ENCODE data around the gene ZNF32.

Gene ZNF32

DNA sequence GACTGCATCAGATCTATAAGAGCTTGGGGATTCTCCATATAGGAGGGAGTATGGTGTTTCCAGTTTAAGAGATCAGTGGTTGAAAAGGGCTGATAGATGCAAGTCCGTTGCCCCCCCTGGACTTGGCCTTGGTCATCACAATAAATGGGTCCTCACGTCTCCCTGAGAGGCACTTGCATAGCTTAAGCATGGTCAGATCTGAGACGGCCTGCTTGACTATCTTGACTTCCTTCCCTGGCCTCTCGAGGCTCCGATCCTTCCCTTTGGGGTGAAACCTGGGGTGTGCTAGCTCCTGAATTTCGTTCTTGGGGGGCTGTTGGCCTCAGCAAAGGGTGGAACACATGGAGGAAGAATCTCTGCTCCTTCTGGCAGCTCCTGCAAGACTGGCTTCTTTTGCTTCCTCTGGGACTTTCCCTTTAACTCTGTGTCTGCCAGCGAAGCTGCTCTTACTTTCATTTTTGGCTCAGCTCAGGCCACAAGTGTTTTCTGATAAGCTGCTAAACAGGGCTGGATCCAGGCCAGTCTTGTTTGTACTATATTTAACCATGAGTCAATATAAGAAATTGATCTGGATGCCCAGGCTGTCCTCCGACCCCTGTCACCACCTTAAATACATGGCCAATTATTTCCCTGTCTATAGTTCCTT is 53.6 kb downstream of the ZNF32 start:
- Mint-ChIP-seq H3K9me3 (peaks cover 8% of the 10 kb centered on the region), H3K4me1 (ENCODE audit: low read depth) (peaks cover 28% of the 10 kb centered on the region), H3K36me3 (ENCODE audit: low read depth) (no peaks in the 10 kb centered on the region), H3K27me3 (peaks cover 5% of the 10 kb centered on the region), H3K27ac (peak overlapping the region; percentile 61), H3K4me3 (peak overlapping the region; percentile 56)
- DNase-seq = peak; percentile 41

All from activated T-cell treated with anti-CD3 and anti-CD28 coated beads, Interleukin-2, amount 50 U/mL, for 24 hours (primary cell).